Lung microvascular endothelial cell (primary cell): ENCODE measurements around the gene CRTC3. TPM values are rescaled to one million over a fixed set of nuclear protein-coding genes. Genes with fewer than 3 reads are reported as not detected.

Source experiments
- DNase-seq, 2 donors: peaks; one replicate each; pipeline versions ENCODE4 v3.0.0 to v3.0.0-alpha.2; 2010; ENCODE audit warnings: low read depth in 2 of 2
- total RNA-seq: library from RNA; depleted of rRNA; stranded (reverse); fragments of >200 nt; gene quantifications from 2 replicates; pipeline ENCODE4 v1.2.1, GENCODE V29; 2014

The CRTC3 gene
- total RNA-seq, 1 donor from 2014 or later, result 8.7 TPM

- no peak for DNase-seq
Measured at GRCh38 chr15:90562669-90563068, 32.9 kb downstream of the CRTC3 start.

GRCh38 chr15:90563463-90563862 lies 33.7 kb downstream of the CRTC3 start:
- DNase-seq, result no peak

DNA sequence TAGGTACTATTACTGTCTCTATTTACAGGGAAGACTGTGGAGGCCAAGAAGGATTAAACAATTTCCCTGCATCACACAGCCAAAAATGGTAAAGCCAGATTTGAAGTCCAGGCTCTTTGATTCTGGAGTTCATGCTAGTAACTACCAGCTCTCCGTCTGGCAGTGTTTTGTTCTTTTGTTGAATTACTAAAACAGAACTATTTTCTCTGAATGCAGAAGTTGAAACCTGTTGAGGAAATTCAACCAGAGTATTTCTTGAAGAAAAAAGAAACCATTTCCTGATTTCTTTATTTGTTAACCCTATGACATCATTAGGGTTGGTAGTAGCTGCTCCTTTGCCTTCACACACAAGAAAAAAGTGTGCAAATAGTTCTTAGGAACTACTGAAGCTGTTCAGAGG lies 34.3 kb downstream of the CRTC3 start:
- DNase-seq, result peak in 1 of 2 donors; percentile 29

DNA sequence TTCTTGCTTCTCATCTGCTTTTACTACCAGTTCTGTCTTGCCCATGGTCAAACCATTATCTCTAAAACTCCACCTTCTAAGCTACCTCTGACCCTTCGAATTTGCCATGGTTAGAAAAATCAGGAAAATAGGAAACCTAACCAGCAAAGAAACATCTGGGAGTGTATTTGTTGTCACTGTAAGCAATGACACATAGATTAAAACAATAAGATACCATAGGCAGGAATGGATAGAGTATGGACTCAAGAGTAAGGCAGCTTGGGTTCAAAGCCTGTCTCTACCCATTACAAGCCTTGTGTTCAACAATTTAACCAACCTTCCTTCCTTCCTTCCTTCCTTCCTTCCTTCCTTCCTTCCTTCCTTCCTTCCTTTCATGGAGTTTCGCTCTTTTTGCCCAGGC lies 34.9 kb downstream of the CRTC3 start:
- no peak for DNase-seq

DNA sequence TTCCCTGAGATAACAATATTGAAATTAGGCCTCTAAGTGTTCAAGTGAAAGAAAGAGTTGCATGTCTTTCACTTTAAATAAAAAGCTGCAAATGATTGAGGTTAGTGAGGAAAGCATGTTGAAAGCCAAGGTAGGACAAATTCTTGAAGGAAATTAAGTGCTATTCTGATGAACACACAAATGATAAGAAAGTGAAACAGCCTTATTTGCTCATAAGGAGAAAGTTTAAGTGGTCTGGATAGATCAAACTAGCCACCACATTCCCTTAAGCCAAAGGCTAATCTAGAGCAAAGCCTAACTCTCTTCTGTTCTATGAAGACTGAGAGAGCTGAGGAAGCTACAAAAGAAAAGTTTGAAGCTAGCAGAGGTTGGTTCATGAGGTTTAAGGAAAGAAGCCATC lies 36.1 kb downstream of the CRTC3 start:
- no peak for DNase-seq

- DNase-seq, result no peak
Measured at GRCh38 chr15:90570643-90571042, 40.9 kb downstream of the CRTC3 start.

DNA sequence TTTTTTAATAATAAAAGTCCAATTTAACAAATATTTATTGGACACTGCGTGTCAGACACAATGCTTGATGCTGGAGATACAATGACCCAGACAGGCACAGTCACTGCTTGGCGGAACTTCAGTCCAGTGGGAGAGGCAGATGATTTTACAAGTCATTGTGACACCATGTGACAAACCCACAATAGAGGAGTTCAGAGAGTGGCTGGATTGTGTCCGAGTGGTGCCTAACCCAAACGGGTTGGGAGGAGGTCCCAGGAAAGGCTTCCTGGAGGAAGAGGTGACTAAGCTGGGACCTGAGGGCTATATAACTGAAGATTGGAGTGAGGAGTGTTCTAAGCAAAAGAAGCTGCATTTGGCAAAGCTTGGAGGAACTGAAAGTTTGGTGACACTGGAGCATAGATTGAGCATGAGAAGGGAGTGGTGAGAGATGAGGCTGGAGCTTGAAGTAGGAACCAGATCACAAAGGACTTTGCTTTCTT lies 41.4 kb downstream of the CRTC3 start:
- DNase-seq, result peak; percentile 46 to 80

GRCh38 chr15:90572893-90573292 lies 43.2 kb downstream of the CRTC3 start:
- DNase-seq, result no peak

GRCh38 chr15:90576711-90577389 lies 47.1 kb downstream of the CRTC3 start:
- DNase-seq, result no peak

- DNase-seq, result no peak
Measured at GRCh38 chr15:90579213-90579612, 49.5 kb downstream of the CRTC3 start.

GRCh38 chr15:90580099-90580498 lies 50.4 kb downstream of the CRTC3 start:
- no peak for DNase-seq

DNA sequence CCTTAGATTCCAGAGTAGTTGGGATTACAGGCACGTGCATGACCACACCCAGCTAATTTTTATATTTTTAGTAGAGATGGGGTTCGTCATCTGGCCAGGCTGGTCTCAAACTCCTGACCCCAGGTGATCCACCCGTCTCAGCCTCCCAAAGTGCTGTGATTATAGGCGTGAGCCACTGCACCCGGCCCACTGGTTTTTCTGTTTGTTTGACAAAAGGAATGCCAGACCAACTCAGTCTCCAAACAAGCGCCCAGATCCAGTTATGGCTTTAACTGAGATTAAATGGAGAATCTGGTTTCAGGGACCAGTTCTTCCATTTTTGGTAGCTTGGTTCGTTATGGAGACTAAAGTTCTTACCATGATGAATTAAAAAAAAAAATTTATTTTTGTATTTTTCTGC lies 50.8 kb downstream of the CRTC3 start:
- no peak for DNase-seq

GRCh38 chr15:90580946-90581345 lies 51.2 kb downstream of the CRTC3 start:
- DNase-seq, result no peak

DNA sequence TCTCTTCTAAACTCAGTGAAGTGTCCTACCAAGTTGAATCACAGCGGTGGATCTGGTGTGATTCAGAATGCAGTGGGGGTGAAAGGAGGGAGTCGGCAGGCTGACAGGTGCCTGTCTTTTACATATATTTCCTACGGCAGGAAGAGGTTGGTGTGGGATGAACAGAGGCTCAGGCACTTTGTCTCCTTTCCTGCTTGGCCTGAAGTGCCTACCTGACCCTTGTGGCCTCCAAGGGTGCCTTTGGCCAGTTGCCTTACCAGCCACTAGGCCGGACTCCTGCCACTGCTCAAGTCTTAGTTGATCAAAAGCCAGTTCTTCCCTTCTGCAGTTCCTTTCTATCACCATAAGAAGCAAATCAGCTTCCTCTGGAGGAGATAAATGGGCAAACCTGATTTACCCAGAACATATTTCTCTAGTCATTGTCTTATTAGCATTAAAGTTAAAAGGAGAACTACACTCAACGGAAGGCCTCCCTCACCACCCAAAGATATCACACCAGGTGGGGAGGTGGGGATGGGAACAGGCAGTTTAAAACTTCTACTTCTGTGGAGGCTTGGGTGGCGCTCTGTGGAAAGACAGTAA lies 52.1 kb downstream of the CRTC3 start:
- no peak for DNase-seq

GRCh38 chr15:90582553-90582952 lies 52.8 kb downstream of the CRTC3 start:
- no peak for DNase-seq

DNA sequence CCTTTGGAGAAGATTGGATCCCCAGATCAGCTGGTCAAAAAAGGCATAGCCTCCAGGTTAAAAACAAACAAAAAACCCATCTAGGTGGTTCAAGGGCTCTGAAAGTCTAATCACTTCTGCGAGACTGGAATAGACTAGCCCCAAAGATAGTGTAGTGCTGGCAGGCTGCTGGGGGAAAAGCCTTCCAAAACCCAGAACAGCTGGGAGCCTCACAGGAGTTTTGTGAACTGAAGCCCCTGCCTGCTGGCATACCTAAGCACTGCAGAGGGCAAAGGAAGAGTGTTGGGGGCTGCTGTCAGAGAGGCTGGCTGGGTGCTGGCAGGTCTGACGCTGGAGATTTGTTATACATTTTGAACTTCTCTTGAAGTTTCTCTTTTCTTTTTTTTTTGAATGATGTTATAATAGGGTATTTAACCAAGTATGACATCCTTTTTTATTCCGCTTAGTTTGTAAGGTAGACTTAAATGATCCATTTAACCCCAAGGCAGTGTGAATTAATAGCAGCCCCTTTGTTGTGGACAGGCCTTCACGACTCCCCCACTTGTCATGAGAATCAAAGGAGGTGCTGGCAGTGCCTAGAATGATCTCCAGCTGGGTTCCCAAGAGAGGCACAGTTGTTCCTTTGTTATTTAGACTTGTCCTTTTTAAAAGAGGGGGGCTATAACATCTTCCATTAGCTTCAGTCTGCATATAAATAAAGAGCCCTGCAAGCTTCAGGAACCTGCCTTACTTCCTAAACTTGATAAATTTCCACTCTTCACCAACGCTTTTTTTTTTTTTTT lies 53.9 kb downstream of the CRTC3 start:
- no peak for DNase-seq

- DNase-seq, result no peak
Measured at GRCh38 chr15:90584841-90585240, 55.1 kb downstream of the CRTC3 start.

DNA sequence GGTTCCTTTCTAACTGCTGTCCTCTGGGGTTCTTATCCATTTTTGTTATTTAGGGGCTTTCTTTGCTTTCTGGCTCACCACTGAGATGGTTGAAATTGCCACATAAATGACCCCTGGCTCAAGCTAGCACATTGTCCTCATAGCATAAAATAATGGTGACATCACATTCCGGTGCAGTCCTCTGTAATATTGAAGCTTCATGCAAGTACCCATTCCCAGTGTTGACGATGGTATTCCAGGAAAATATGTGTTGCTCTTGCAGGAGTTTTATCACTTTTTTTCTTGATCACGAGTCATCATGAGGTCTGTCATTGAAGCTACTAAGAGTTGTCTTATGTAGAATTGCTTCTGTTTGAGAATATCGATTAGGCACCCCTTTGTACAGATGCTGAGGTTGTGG lies 56.1 kb downstream of the CRTC3 start:
- DNase-seq, result peak; percentile 72 to 83

- DNase-seq, result no peak
Measured at GRCh38 chr15:90586948-90587347, 57.2 kb downstream of the CRTC3 start.

DNA sequence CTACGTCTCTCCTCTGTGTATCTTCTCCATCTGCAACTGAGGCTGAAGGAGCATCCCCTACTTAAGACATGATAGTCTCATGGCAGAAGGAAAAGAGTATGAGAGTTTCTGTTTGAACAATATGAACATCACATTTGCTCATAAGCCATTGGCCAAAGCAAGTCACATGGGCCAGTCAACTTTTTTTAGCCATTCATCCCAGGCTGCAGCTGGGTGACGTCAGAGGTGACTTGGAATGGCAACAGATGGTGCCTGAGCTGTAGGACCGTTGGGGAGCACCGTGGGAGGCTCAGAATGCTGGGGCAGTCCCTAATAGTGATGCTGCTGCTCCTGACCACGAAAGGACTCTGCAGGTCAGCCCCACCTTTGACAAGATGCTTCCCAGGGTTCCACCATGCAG lies 58.7 kb downstream of the CRTC3 start:
- no peak for DNase-seq

DNA sequence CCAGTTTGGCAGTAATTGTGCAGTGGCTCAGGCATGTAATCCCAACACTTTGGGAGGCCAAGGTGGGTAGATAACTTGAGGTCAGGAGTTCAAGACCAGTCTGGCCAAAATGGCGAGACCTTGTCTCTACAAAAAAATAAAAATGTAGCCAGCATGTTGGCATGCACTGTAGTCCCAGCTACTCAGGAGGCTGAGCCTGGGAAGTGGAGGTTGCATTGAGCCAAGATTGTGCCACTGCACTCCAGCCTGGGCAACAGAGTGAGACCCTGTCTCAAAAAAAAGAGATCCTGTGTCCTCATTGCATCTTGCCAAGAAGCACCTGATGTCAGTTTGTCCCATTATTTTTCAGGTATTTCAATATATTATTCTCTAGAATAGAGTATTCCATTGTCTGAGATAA lies 61.8 kb downstream of the CRTC3 start:
- no peak for DNase-seq

DNA sequence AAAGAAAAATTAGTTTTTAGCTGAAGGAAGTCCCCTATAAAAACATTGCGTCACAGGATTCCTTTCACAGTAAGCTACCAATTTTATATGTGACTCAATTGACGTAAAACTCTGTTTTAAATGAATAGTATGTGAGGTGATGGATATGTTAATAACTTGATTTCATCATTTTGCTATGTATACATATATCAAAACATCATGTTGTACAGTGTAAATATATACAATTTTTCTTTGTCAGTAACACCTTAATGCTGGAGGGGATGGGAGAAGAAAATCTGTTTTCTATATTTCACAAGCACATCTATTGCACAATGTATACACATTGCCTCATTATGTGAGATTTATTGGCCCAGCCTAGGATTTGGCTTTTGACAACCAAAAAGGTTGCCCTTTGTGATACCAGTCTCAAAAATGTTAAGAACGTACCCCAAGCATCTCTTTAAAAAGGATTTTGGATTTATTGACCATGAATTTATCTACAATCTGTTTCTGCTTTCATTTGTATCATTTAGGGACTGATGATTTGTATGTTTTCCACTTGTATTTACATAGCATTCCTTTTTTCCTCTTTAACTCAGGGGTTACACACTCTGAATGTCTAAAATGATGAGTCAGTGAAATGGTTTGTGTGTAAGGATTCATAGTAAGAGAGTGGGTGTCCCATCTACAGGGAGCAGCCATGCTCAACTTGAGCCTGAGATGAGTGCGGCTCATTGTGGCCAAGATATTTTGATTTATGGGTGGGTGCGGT lies 62.6 kb downstream of the CRTC3 start:
- no peak for DNase-seq
